ENCODE data around the gene GOLGA6D.
"Not testable (repeated sequence)": the region's sequence is repeated elsewhere in the genome, so short reads cannot be mapped to it uniquely, and the experiment has no call there.

Gene GOLGA6D

DNA sequence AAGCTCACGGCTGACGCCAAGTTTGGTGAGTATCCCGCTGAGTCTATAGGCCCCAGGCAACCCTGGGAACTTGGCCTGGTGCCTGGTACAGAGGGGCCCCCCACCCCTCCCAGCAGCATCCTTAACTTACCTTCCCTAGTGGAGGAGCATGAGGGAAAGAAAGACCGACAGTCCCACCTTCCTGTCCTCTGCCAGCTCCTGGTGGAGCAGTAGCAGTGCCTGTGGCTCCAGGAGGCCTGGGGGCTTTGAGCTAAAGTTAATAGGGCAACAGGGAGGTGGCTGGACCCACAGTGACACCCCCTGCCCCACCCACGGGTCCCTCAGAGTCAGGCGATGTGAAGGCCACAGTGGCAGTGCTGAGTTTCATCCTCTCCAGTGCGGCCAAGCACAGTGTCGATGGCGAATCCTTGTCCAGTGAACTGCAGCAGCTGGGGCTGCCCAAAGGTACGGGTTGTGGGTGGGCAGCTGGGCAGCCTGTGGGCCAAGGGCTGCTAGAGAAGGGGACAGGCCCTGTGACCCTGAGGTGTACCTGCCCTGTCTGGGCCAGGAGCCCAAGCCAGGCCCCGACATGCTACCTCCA lies 56.1 kb downstream of the GOLGA6D start:
- DNase-seq (ENCODE audit: low spot score in 2 of 2) (no peak), ATAC-seq (no peak)
- no peaks in the 10 kb centered on the region for H3K9me3 Mint-ChIP-seq
- H3K27ac Mint-ChIP-seq: peak overlapping the region; percentile 10
- peaks cover 18% of the 10 kb centered on the region for H3K36me3 Mint-ChIP-seq
- peaks cover 20% of the 10 kb centered on the region for H3K4me1 Mint-ChIP-seq
- no peak overlapping the region for H3K4me3 Mint-ChIP-seq

DNA sequence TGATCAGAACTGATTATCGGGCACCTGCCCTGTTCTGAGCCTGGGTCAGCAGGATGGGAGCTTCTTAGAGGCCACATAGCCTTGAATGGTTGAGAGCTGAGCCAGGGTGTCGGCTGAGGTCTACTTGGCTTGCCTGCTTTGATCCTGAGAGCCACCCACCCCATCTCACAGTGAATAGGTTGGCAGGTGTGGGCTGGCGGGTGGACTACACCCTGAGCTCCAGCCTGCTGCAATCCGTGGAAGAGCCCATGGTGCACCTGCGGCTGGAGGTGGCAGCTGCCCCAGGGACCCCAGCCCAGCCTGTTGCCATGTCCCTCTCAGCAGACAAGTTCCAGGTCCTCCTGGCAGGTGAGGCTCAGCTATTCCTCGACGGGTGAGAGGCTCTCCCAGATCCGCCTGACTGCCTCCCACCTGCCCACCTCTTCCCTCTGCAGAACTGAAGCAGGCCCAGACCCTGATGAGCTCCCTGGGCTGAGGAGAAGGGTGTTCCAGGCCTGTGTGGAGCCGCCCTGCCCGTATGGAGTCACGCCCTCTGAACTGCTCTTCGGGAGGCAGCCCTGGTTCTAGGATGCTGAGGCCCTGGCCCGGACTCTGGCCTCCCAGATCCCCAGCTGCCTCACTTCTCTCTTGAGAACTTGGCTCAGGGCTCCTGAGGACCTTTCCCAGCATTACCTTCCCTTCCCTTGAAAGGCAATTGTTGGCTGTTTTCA lies 57.1 kb downstream of the GOLGA6D start:
- DNase-seq (ENCODE audit: low spot score in 2 of 2) (no peak), ATAC-seq (no peak)
- H3K36me3 Mint-ChIP-seq: peaks cover 18% of the 10 kb centered on the region
- H3K9me3 Mint-ChIP-seq: no peaks in the 10 kb centered on the region
- peak overlapping the region; percentile 32 for H3K27ac Mint-ChIP-seq
- no peak overlapping the region for H3K4me3 Mint-ChIP-seq
- peaks cover 20% of the 10 kb centered on the region for H3K4me1 Mint-ChIP-seq

DNA sequence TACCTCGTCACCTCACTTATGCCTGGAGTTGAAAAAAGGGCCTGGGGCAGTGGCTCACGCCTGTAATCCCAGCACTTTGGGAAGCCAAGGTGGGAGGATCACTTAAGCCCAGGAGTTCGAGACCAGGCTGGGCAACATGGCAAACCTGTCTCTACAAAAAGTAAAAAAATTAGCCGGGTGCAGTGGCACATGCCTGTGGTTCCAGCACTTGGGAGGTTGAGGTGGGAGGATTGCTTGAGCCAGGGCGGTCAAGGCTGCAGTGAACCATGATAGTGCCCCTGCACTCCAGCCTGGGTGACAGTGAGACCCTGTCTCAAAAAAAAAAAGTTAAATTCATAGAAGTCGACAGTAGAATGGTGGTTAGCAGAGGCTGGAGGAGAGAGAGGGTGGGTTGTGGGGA lies 59.6 kb downstream of the GOLGA6D start:
- ATAC-seq (no peak), DNase-seq (ENCODE audit: low spot score in 2 of 2) (no peak)
- H3K4me3 Mint-ChIP-seq: no peak overlapping the region
- H3K4me1 Mint-ChIP-seq: peaks cover 6% of the 10 kb centered on the region
- no peaks in the 10 kb centered on the region for H3K9me3 Mint-ChIP-seq
- H3K27ac Mint-ChIP-seq: no peak overlapping the region
- peaks cover 13% of the 10 kb centered on the region for H3K36me3 Mint-ChIP-seq

DNA sequence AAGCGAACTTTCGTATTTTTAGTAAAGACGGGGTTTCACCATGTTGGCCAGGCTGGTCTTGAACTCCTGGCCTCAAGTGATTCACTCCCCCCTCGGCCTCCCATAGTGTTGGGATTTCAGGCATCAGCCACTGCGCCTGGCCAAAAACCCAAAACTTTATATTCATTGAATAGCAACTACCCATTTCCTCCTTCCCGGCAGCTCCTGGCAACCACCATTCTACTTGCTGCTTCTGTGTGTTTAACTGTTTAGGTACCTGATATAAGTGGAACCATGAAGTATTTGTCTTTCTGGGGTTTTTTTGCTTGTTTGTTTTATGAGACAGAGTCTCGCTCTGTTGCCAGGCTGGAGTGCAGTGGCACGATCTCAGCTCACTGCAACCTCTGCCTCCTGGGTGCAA lies 61.3 kb downstream of the GOLGA6D start:
- Mint-ChIP-seq H3K36me3 (peaks cover 18% of the 10 kb centered on the region), H3K4me1 (peaks cover 18% of the 10 kb centered on the region)
- not testable (repeated sequence) for H3K9me3 Mint-ChIP-seq; DNase-seq (ENCODE audit: low spot score in 2 of 2); ATAC-seq; H3K4me3 Mint-ChIP-seq; H3K27ac Mint-ChIP-seq

Data from stimulated activated effector memory CD8-positive, alpha-beta T cell treated with anti-CD3 and anti-CD28 coated beads, Interleukin-12 subunit alpha, Interleukin-12 subunit beta, amount 100 ng/mL, for 72 hours (primary cell).